T-helper 1 cell (primary cell): Measurements from ENCODE around the gene ZNF280A.
"Not testable (repeated sequence)": the region's sequence is repeated elsewhere in the genome, so short reads cannot be mapped to it uniquely, and the experiment has no call there.

Source experiments
- DNase-seq, 5 donors: peaks; one replicate each; pipeline ENCODE4 v3.0.0-alpha.2; 2012 to 2020

Gene ZNF280A

DNA sequence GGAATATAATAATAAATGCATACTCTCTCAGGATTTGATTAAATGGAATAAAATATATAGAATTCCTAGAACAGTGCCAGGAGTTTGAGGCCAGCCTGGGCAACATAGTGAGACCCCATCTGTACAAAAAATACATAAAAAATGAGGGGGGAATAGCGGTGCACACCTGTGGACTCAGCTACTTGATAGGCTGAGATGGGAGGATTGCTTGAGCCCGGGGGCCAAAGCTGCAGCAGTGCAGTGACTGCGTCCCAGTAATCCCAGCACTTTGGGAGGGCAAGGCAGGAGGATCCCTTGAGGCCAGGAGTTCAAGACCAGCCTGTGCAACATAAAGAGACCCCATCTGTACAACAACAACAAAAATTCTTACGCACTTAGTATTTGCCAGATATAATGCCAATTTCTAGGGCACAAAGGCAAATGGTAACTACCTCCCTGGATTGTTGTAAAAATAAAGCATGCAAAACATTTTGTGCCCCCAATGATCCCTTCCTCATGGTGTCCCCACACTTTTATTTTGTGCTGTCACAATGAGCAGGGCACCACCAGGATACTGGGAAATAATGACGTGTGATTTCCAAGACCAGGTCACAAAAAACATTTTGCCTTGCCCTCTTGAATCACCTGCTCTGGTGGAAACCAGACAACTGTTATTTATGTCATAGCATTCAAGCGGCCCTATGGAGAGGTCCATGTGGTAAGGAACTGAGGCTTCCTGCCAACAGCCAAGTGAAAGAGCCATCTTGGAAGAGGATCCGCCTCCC lies 18.3 kb upstream of the ZNF280A start:
- no peak for DNase-seq

DNA sequence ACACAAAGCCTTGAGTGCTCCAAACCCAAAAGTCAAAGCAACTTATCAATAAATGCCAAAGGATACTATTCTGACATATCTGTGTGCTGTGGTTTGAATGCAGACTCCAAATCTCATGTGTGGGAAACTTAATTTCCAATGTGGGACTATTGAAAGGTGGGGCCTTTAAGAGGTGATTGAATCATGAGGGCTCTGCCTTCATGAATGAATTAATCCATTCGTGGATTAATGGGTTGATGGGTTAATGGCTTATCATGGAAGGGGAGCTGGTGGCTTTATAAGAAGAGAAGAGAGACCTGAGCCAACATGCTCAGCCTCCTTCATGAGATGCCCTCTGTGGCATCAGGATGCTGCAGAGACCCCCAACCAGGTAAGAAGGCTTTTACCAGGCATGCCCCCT lies 16.8 kb upstream of the ZNF280A start:
- no peak for DNase-seq

DNA sequence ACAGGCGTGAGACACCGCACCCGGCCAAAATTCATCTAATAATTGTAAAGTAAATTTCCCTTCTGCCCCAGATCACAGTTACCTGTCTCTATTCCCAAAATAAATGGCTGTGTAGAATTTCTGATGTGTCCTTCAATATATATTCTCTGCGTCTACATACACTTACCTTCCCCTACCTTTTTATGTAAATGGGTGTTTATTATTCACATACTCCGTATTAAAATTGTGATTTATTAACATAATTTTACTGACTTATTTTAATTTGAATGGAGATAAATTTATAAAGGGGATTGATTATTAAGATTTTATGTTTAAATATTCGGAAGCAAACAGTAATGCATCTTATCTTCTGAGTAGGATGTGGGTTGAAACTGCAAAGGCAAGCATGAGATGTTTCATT lies 16.4 kb upstream of the ZNF280A start:
- DNase-seq, result no peak

DNA sequence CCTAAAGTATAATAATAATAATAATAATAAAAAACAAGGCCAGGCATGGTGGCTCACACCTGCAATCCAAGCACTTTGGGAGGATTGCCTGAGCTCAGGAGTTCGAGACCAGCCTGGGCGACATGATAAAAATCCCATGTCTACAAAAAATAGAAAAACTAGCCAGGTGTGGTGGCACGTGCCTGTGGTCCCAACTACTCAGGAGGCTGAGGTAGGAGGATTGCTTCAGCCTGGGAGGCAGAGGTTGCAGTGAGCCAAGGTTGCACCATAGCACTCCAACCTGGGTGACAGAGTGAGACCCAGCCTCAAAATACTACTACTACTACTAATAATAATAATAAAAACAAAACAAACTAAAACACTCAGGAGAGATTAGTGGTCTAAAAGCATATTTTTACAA lies 15.6 kb upstream of the ZNF280A start:
- no peak for DNase-seq

DNA sequence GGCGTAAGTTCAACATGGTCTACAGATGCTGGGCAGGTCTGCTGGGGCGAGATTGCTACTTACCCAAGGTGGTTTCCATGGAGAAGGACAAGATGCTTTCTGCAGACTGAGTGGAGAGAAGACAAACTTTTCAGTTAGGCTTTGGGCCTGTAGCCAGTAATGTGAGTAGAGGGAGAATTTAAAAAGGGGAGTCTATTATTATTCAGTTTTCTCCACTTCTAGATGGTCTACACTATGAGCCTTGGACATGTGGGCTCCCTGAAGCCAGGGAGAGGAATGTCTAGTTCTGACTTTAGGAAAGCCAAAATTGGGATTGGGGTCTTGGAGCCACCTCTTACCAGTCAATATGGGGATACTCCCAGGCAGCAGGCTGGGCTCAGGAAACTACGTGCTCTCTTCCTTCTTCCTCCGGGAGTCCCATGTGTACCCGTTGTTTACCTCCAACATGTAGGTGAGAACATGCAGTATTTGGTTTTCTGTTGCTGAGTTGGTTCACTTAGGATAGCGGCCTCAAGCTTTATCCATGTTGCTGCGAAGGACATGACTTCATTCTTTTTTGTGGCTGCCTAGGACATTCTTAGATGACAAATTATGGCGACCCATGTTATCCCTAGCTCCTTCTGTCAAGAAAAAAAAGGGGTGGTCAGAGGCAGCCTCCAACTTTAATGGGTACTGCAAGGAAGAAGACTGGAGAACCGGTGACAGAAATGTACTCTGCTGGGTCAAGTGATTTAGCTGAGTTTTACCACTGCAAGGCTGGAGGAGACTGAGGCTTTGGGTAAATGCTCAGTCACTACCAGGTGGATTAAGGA lies 14.7 kb upstream of the ZNF280A start:
- no peak for DNase-seq

DNA sequence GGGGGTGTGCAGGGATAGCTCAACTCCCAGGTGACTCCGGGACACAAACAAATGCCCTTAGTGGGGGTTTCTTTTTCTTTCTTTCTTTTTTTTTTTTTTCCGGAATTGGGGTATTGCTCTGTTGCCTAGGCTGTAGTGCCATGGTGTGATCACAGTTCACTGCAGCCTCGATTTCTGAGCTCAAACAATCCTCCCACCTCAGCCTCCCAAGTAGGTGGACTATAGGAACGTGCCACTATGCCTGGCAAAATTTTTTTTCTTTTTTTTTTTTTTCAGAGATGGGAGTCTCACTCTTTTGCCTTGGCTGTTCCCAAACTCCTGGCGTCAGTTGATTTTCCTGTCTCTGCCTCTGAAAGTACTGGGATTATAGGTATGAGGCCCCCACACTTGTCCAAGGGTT lies 13.8 kb upstream of the ZNF280A start:
- DNase-seq, result no peak

DNA sequence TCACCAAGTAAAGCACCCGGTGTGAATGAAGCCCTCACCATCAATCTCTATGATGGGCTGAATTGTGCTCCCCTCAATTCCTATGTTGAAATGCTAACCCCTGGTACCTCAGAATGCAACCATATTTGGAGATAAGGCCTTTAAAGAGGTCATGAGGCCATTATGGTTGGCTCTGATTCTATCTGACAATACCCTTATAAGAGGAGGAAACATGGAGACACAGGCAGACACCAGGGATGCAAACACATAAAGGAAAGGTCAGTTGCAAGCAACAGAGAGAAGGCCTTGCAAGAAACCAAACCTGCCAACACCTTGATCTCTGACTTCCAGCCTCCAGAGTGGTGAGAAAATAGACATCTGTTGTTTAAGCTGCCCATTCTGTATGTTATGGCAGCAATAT lies 13.3 kb upstream of the ZNF280A start:
- no peak for DNase-seq

DNA sequence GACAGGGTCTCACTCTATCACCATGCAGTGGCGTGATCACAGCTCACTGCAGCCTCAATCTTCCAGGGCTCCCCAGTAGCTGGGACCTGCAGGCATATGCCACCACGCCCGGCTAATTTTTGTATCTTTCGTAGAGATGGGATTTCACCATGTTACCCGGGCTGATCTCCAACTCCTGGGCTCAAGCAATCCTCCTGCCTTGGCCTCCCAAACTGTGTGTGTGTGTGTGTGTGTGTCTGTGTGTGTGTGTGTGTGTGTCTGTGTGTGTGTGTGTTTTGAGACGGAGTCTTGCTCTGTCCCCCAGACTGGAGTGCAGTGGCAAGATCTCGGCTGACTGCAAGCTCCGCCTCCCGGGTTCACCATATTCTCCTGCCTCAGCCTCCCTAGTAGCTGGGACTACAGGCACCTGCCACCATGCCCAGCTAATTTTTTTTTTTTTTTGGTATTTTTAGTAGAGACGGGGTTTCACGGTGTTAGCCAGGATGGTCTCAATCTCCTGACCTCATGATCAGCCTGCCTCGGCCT lies 12.5 kb upstream of the ZNF280A start:
- not testable (repeated sequence) for DNase-seq

DNA sequence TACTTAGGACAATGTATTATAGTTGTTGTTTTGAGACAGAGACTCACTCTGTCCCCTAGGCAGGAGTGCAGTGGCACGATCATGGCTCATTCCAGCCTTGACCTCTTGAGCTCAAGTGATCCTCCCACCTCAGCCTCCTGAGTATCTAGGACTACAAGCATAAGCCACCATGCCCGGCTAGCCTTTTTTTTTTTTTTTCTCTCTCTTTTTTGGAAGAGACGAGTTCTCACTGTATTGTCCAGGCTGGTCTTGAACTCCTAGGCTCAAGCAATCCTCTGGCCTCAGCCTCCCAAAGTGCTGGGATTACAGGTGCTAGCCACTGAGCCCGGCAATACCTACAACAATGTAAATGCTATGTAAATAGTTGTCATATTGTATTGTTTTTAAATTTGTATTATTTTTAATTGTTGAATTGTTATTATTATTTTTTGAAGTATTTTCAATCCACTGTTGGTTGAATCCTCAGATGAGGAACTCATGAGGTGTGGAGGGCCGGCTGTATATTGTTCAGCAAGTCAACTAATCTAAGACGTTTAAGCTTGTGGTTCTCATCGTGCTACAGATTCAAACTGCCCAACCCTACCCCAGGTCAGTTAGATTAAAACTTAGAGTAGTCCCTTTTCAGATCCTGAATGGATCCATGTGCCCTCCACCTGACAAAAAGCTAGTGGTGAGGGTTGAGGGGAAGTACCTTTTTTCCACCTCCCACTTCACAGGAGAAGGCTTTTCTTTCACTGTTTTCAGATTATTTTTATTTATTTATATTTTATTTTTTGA lies 11.9 kb upstream of the ZNF280A start:
- no peak for DNase-seq

DNA sequence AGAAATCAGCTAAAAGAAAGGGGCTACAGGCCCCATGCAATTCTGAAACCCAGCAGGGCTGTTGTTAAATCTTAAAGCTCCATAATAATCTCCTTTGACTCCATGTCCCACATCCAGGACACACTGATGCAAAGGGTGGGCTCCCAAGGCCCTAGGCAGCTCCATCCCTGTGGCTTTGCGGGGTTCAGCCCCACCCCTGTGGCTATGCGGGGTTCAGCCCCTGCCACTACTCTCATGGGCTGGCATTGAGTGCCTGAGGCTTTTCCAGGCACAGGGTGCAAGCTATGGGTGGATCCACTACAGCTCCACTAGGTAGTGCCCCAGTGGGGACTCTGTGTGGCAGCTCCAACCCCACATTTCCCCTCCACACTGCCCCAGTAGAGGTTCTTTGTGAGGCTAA lies 8.7 kb upstream of the ZNF280A start:
- DNase-seq, result no peak

DNA sequence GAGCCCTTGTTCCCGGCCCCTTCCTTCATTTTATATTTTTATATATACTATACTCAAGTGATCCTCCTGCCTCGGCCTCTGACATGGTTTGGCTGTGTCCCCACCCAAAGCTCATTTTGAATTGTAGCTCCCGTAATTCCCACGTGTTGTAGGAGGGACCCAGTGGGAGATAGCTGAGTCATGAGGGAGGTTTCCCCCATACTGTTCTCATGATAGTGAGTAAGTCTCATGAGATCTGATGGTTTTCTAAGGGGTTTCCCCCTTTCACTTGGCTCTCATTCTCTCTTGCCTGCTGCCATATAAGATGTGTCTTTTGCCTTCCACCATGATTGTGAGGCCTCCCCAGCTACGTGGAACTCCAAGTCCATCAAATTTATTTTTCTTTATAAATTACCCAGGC lies 7.2 kb upstream of the ZNF280A start:
- DNase-seq, result no peak

DNA sequence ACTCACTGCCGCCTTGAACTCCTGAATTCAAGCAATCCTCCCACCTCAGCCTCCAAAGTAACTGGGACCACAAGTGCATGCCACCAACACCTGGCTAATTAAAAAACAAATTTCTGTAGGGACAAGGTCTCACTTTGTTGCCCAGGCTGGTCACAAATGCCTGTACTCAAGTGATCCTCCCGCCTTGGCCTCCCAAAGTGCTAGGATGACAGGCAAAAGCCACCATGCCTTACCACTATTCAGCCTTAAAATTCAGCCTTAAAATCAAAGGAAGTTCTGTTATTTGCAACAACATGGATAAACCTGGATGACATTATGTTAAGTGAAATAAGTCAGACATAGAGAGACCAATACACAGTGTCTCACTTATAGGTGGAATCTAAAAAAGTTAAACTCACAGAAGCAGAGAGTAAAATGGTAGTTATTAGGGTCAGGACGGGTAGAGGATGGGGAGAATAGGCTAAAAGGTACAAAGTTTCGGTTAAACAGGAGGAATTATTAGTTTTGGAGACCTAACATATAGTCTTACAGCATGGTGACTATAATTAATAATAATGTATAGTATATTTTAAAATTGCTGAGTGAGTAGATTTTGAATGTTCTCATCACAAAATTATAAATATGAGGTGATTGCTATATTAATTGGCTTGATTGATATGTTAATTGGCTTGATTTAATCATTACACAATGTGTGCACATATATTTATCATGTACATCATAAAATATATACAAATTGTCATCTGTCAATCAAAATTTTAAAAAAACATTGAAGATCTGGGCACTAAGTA lies 6.2 kb upstream of the ZNF280A start:
- DNase-seq, result no peak

DNA sequence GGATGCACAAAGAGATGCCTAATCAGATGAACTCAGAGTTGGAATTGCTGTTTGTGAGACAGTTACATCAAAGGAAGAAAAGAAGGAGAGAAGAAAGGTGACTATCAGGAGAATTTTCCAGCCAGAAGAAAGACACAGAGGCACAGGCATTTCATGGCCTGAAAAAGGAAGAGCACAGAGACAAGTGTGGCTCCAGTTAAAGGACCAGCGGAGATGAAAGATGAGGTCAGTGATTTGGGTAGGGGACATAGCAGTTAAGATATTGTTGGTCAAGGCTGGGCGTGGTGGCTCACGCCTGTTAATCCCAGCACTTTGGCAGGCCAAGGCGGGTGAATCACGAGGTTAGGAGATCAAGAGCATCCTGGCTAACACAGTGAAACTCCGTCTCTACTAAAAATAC lies 3.4 kb upstream of the ZNF280A start:
- no peak for DNase-seq

DNA sequence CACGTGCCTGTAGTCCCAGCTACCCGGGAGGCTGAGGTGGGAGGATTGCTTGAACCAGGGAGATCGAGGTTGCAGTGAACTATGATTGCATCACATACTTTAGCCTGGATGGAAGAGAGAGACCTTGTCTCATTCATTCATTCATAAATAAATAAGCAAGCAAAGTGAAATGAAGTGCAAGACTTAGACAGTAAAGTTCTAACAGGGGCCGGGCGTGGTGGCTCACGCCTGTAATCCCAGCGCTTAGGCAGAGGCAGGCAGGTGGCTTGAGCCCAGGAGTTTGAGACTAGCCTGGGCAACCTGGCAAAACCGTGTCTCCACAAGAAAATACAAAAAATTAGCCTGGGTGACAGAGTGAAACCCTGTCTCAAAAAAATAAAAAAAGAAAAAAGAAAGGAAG lies 1.6 kb upstream of the ZNF280A start:
- no peak for DNase-seq

DNA sequence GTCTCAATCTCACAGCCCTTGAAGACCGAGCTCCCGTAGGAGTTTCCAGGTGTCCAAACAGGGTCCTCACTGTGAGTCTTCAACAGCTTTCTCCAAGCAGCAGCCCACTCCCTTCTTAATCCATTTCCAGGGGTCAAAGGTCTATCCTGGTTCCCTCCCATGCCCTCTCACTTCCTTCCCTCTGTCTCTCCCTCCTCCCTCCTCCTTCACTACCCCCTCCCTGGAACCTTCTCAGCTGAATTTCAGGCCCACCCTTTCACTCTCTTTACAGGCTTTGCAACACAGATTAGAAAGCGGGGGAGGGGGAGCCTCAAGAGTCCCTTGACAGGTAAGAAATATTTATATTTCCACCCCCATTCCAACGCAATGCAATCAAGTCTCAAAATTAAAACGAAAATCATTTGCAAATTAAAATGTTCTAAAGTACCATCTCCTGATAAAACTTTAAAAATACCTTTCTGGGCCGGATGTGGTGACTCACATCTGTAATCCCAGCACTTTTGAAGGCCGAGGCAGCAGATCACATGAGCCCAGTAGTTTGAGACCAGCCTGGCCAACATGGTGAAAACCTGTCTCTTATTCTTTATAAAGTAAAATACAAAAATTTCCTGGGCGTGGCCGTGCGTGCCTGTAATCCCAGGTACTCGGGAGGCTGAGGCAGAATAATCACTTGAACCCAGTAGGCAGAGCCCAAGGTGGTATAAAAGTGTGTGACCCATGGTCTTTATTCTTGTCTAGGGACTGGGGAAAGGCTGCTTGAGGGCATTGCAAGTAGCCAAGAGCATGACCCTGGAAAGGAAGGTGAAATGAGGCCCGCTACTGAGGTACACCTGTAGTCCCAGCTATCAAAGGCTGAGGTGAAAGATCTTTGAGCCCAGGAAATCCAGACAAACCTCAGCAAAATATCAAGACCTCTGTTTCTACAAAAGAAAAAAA lies 865 bp upstream of the ZNF280A start:
- DNase-seq, result no peak

DNA sequence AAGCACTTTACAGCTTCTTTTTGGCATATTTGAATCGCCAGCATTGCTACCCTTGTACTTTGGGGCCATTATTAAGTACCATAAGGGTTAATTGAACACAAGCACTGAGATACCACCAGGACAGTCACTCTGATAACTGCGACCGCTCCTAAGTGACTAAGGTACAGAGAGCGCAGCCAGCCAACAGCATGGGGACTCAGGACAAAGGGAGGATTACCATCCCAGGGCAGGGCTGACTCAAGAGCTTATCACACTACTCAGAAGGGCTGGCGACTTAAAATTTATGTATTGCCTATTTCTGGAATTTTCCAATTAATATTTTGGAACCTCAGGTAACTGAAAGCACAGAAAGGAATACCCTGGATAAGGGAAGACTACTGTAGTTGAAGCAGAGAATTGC lies 479 bp downstream of the ZNF280A start:
- DNase-seq, result no peak

DNA sequence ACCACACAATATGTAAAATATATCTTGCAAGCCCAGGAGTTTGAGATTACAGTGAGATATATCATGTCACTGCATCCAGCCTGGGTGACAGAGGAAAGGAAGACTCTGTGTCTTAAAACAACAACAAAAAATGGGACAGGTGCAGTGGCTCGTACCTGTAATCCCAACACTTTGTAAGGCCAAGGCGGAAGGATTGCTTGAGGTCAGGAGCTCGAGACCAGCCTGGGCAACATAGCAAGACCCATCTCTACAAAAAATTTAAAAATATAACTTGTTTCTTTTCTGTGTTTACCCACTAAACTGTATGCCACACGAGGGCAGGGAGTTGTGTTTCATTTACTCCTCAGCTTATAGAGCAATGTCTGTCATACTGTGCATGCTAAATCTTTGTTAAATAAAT lies 3.1 kb downstream of the ZNF280A start:
- DNase-seq, result no peak

DNA sequence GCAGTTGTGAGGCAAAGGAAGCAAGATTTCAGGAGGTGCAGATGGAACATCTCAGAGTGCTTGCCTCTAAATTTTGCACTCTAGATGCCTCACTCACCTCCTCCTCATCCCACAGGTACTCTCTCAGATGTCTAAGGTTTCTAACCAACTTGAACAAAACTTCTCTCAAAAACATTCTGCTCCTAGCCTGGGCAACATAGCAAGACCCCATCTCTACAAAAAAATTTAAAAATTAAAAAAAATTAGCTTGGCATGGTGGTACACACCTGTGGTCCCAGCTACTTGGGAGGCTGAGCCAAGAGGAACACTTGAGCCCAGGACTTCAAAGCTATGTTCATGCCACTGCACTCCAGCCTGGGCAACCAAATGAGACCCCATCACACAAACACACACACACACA lies 4.2 kb downstream of the ZNF280A start:
- DNase-seq, result no peak

DNA sequence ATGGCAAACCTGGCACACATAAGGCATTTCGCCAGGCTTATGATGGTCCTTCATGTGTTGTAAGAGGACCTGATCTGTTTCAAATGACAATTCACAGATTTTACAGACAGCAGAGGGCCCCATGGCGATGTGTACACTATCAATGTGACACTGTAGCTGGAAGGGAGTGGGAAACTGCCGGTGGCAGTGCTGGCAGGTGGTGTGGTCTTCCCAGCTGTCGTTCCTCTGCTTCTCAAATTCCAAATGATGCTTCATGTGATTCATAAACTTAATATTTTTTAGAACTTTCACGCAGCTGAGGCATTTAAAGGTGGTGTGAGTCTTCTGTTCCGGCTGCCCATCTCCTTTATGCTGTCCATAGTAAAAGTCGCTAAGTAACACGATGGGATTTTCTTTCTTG lies 5.6 kb downstream of the ZNF280A start:
- not testable (repeated sequence) for DNase-seq

DNA sequence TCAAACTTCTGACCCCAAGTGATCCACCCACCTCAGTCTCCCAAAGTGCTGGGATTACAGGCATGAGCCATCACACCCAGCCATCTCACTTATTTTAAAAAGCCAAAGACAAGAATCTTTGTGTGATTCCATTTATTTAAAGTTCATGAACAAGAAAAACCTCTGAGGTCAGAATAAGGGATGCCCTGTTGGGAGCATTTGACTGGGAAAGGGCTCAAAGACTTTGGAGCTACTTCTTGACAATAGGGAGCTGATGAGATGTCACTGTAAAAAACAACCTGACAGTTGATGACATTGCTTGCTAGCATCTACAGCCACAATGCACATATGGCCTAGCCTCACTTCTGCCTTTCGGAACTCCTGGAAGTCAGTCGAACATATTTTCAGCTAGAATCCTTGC lies 6.5 kb downstream of the ZNF280A start:
- no peak for DNase-seq

DNA sequence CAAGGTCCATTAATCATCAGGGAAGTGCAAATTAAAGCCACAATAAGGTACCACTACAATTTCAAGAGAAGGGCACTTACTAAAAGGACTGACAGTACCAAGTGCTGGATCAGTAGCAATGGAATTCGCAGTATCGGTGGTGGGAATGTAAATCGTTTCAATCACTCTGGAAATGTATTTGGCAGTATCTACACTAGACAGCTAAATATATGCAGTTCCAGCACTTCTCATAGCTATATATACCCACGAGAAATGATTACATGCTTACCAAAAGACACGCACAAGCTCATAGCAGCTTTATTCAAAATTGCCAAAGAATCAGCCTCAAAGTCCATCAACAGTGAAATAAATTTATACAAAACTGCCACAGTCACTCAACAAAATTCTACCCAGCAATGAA lies 7.1 kb downstream of the ZNF280A start:
- DNase-seq, result no peak
